Chondrocyte (in vitro differentiated cells): Measurements from ENCODE around the gene ST7. TPM values are rescaled to one million over a fixed set of nuclear protein-coding genes. Genes with fewer than 3 reads are reported as not detected.

Source experiments
- DNase-seq: peaks from one replicate; pipeline ENCODE4 v3.0.0; 2021; ENCODE audit warnings: mixed read lengths, low spot score
- H3K27ac Mint-ChIP-seq: one replicate; pipeline ENCODE4 v1.8.0; 2021; ENCODE audit warnings: mild to moderate bottlenecking, moderate library complexity, mixed read lengths; ENCODE audit not compliant: unreplicated experiment
- H3K27me3 Mint-ChIP-seq: 2 replicates; pipeline ENCODE4 v1.8.0; 2021; ENCODE audit warnings: low read depth, mixed read lengths
- H3K36me3 Mint-ChIP-seq: 2 replicates; pipeline ENCODE4 v1.8.0; 2021; ENCODE audit warnings: low read depth, mixed read lengths
- H3K4me1 Mint-ChIP-seq: 2 replicates; pipeline ENCODE4 v1.8.0; 2021; ENCODE audit warnings: low read depth, mild to moderate bottlenecking, mixed read lengths
- H3K4me3 Mint-ChIP-seq: one replicate; pipeline ENCODE4 v1.8.0; 2021; ENCODE audit warnings: mild to moderate bottlenecking, moderate library complexity, mixed read lengths; ENCODE audit not compliant: unreplicated experiment
- H3K9me3 Mint-ChIP-seq: 2 replicates; pipeline ENCODE4 v1.8.0; 2021; ENCODE audit warnings: low read depth, mixed read lengths
- total RNA-seq: library from RNA; stranded (reverse); gene quantifications from 3 replicates; pipeline ENCODE4 v1.2.1, GENCODE V29; 2021
- TF ChIP-seq, protein P1 (sequence below): fragments of 200-600 bp; sonication (generic); IDR thresholded peaks from 2 replicates; pipeline ENCODE4 v1.5.0; 2021; ENCODE audit warnings: antibody characterized with exemption, mild to moderate bottlenecking, moderate library complexity

Gene ST7
- total RNA-seq, 1 donor from 2014 or later: 69.7 TPM

DNA sequence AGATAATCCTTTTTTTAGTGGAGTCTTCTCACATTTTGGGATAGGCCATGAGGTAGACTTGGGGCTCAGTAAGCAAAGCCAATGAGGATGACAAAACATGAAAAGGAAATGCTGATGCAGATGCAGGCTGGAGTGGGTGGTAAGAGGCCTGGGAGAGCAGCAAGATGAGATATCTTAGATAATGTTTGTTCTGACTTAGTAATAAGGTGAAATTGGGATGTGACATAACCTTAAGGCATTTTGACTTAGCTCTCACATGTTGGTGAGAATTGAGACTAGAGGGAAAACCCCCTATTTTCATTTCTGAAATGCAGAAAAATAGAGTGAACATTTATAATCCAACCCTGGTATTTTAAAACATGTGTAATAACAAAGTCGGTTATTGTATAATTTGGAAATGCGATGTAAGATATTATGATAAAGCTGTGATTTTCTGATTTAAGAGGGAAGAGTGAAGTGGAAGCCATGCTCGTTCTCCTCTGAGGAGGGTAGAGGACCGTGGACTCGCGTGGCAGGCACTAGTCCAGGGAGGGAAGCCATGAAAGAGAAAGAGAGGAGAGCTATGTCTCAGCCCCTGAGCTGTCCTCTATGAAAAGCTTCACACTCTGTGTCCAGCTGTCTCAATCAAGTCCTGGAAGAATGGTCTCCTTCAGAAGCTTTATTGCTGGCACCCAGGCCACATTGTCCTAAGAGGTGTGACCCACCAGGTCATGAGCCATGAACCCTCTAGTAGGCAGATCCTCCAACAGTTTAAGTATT lies 57.3 kb downstream of the ST7 start:
- TF ChIP-seq, protein P1, sequence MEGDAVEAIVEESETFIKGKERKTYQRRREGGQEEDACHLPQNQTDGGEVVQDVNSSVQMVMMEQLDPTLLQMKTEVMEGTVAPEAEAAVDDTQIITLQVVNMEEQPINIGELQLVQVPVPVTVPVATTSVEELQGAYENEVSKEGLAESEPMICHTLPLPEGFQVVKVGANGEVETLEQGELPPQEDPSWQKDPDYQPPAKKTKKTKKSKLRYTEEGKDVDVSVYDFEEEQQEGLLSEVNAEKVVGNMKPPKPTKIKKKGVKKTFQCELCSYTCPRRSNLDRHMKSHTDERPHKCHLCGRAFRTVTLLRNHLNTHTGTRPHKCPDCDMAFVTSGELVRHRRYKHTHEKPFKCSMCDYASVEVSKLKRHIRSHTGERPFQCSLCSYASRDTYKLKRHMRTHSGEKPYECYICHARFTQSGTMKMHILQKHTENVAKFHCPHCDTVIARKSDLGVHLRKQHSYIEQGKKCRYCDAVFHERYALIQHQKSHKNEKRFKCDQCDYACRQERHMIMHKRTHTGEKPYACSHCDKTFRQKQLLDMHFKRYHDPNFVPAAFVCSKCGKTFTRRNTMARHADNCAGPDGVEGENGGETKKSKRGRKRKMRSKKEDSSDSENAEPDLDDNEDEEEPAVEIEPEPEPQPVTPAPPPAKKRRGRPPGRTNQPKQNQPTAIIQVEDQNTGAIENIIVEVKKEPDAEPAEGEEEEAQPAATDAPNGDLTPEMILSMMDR: no peak
- no peak for DNase-seq
- no peaks in the 10 kb centered on the region for H3K36me3 Mint-ChIP-seq
- peaks cover 2% of the 10 kb centered on the region for H3K9me3 Mint-ChIP-seq
- peak overlapping the region; percentile 84 for H3K27ac Mint-ChIP-seq
- H3K4me1 Mint-ChIP-seq: peaks cover 76% of the 10 kb centered on the region
- H3K4me3 Mint-ChIP-seq: no peak overlapping the region
- no peaks in the 10 kb centered on the region for H3K27me3 Mint-ChIP-seq

DNA sequence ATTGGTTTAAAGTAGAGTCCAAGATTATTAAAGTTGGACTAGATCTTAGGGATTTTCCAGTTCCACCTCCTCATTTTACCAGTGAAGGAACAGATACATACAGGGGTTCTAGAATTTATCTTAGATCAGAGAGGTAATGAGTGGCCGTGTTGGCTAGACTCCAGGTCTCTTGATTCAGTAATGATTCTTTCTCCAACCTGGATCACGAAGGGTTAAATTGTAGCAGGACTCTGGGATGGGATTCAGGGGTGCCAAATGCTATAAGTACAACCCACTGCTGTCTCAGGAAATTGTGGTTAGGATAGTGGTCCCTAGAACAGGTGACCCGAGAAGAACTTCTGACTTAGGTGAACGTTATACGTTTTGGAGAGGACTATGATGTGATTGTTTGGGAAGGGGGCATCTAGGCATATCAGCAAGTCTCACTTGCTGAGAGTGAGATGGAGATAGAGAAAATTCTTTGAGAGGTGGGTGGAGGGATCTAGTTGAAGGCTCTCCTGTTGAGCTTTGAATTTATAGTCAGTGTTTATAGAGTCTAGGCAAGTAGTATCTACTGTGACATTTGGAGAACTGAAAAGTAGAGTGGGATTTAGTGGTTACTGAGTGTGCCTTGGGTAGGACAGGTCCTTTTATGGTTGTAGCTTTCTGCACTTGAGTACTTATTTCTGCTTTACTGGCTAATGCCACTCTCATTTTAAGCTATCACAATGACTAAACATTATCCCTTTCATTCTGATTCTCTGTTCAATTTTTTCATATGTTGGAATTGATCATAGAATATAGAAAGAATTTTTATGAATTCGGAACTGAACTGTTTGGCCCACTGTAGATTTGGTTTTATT lies 58.3 kb downstream of the ST7 start:
- Mint-ChIP-seq H3K4me1 (peaks cover 76% of the 10 kb centered on the region), H3K27ac (peak overlapping the region; percentile 72), H3K27me3 (no peaks in the 10 kb centered on the region), H3K36me3 (no peaks in the 10 kb centered on the region), H3K9me3 (peaks cover 2% of the 10 kb centered on the region), H3K4me3 (no peak overlapping the region)
- DNase-seq: no peak
- TF ChIP-seq, protein P1: no peak

DNA sequence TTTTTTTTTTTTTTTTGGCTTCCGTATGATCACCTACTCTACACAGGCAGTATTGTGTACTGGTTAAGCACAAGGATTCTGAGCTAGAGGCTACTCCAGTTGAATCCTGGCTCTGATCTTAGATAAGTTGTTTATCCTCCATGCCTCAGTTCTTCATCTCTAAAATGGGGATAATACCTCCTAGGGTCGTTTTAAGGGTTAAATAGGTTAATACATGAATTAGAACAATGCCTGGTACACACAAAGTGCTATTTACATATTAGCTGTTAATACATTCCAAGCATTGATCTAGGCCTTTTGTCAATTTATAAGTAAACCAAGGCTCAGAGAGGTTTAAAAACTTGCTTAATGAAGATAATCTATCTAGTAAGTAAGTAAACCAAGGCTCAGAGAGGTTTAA lies 59.0 kb downstream of the ST7 start:
- Mint-ChIP-seq H3K36me3 (no peaks in the 10 kb centered on the region), H3K27ac (no peak overlapping the region), H3K9me3 (peaks cover 2% of the 10 kb centered on the region), H3K4me3 (no peak overlapping the region), H3K27me3 (no peaks in the 10 kb centered on the region), H3K4me1 (peaks cover 76% of the 10 kb centered on the region)
- TF ChIP-seq, protein P1: no peak
- no peak for DNase-seq

DNA sequence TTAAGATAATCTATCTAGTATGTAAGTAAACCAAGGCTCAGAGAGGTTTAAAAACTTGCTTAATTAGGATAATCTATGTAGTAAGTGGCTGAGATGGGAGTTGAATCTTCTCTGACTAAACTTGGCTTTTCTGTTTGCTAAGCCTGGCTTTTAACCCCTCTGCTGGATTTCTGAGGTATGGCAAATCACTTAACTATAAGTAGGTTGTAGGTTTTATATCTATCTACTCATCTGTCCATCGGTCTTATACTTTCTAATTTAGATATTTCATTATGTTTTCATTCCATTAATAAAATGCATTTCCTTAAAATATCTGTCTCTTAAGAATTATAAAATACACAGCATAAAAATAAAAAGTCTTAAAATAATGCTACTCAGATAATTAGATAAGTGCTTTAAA lies 59.4 kb downstream of the ST7 start:
- no peak overlapping the region for H3K27ac Mint-ChIP-seq
- DNase-seq: no peak
- TF ChIP-seq, protein P1: peak; percentile 77
- H3K36me3 Mint-ChIP-seq: no peaks in the 10 kb centered on the region
- peaks cover 77% of the 10 kb centered on the region for H3K4me1 Mint-ChIP-seq
- no peak overlapping the region for H3K4me3 Mint-ChIP-seq
- H3K9me3 Mint-ChIP-seq: peaks cover 2% of the 10 kb centered on the region
- no peaks in the 10 kb centered on the region for H3K27me3 Mint-ChIP-seq

DNA sequence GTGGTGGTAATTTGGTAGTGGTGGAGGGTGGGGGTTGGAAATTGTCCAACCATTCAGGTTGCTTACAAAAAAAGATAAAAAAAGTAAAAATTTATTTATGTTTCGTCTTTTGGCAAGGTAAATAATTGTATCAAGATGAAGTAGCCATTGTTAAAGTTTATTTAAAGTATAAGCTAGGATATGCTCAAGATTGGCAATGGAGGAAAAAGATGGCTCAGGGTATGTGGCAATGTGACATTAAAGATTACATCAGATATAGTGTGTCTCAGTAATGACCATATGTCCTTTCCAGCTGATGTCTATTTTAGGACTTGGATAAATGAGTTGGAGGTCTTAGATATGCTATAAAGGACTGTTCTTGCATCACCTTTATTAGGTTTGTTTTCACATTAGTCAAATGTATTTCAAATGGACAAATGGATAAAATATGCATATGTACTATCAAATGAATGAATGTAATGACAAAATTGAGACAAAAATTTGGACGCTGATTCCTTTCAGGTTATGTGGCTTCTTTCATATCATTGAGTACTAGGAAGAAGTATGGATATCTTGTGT lies 60.9 kb downstream of the ST7 start:
- Mint-ChIP-seq H3K9me3 (no peaks in the 10 kb centered on the region), H3K27ac (peak overlapping the region; percentile 81), H3K27me3 (no peaks in the 10 kb centered on the region), H3K36me3 (no peaks in the 10 kb centered on the region), H3K4me3 (peak overlapping the region; percentile 56), H3K4me1 (peaks cover 75% of the 10 kb centered on the region)
- no peak for DNase-seq
- TF ChIP-seq, protein P1: no peak
